Sigmoid colon (tissue), 4 donors: ENCODE data around the gene MORC2.

Experiments
- CTCF ChIP-seq, 4 experiments: fragments of 450-650 bp in 3 of 4; fragments of 200-600 bp in 1 of 4; IDR thresholded peaks; one replicate each; pipeline ENCODE4 v1.5.1; 2016 to 2019; ENCODE audit warnings: antibody characterized with exemption in 4 of 4, mild to moderate bottlenecking in 3 of 4, moderate library complexity in 2 of 4
- EP300 ChIP-seq, 4 donors: sonication (generic); formaldehyde crosslinking; IDR thresholded peaks; one replicate each; pipeline ENCODE4 v1.6.1; 2017; ENCODE audit warnings: antibody characterized with exemption in 4 of 4
- POLR2A ChIP-seq, 2 donors: fragments of 450-650 bp; IDR thresholded peaks; one replicate each; pipeline ENCODE4 v1.6.1; 2016; ENCODE audit warnings: antibody characterized with exemption in 2 of 2, mild to moderate bottlenecking in 2 of 2, moderate library complexity in 2 of 2
- POLR2AphosphoS5 ChIP-seq, 4 donors: sonication (generic); formaldehyde crosslinking; IDR thresholded peaks; one replicate each; pipeline ENCODE4 v1.6.1; 2017; ENCODE audit warnings: antibody characterized with exemption in 4 of 4

GRCh38 chr22:30881361-30882183, 87.0 kb downstream of the MORC2 start:
- no peak for TF ChIP-seq CTCF (IDR thresholded peaks at IDR 0.05)
- TF ChIP-seq POLR2A (IDR thresholded peaks at IDR 0.05), result no peak
- TF ChIP-seq EP300 (IDR thresholded peaks at IDR 0.05), result no peak
- TF ChIP-seq POLR2AphosphoS5 (IDR thresholded peaks at IDR 0.05), result no peak
